Naive B cell (primary cell): ENCODE results near the gene BAZ2B. TPM values are rescaled to one million over a fixed set of nuclear protein-coding genes. Genes with fewer than 3 reads are reported as not detected.

Source experiments
- ATAC-seq, 2 donors: fragments of 150-1000 bp; cut with Tn5 transposase; 2 replicates each; pipeline ENCODE4 v1.10.0; 2021; ENCODE audit warnings: low read depth in 2 of 2, mild to moderate bottlenecking in 2 of 2, moderate library complexity in 2 of 2
- DNase-seq: peaks from one replicate; pipeline ENCODE4 v3.0.0; 2022
- H3K27ac Mint-ChIP-seq, 6 donors: one replicate each; pipeline ENCODE4 v1.8.0; 2020 to 2022; ENCODE audit warnings: mild to moderate bottlenecking in 6 of 6, mixed read lengths in 6 of 6, moderate library complexity in 5 of 6, inconsistent platforms in 2 of 6
- H3K27me3 Mint-ChIP-seq, 3 donors: one replicate each; pipeline ENCODE4 v1.8.0; 2021 to 2022; ENCODE audit warnings: mixed read lengths in 3 of 3, mild to moderate bottlenecking in 1 of 3
- H3K36me3 Mint-ChIP-seq, 2 donors: one replicate each; pipeline ENCODE4 v1.8.0; 2020 to 2022; ENCODE audit warnings: mixed read lengths in 2 of 2, inconsistent platforms in 1 of 2, mild to moderate bottlenecking in 1 of 2
- H3K4me1 Mint-ChIP-seq, 3 donors: one replicate each; pipeline ENCODE4 v1.8.0; 2020 to 2022; ENCODE audit warnings: mixed read lengths in 3 of 3, inconsistent platforms in 1 of 3, mild to moderate bottlenecking in 1 of 3, moderate library complexity in 1 of 3
- H3K4me3 Mint-ChIP-seq, 8 donors: one replicate each; pipeline ENCODE4 v1.8.0; 2020 to 2022; ENCODE audit warnings: mild to moderate bottlenecking in 8 of 8, mixed read lengths in 8 of 8, moderate library complexity in 8 of 8, inconsistent platforms in 2 of 8
- H3K9me3 Mint-ChIP-seq, 7 donors: one replicate each; pipeline ENCODE4 v1.8.0; 2020 to 2022; ENCODE audit warnings: mixed read lengths in 7 of 7, mild to moderate bottlenecking in 5 of 7, inconsistent platforms in 2 of 7, moderate library complexity in 1 of 7
- polyA plus RNA-seq, 6 donors: library from polyadenylated mRNA; unstranded; fragments of 300-500 nt; fragmentation: Illumina TruSeq; gene quantifications; one replicate each; pipeline ENCODE4 v1.2.3, GENCODE V29; 2021; ENCODE audit warnings: low read depth in 6 of 6

BAZ2B gene
- polyA plus RNA-seq, 6 donors from 2014 or later = 15.2 to 30.5 (median 23.1) TPM

DNA sequence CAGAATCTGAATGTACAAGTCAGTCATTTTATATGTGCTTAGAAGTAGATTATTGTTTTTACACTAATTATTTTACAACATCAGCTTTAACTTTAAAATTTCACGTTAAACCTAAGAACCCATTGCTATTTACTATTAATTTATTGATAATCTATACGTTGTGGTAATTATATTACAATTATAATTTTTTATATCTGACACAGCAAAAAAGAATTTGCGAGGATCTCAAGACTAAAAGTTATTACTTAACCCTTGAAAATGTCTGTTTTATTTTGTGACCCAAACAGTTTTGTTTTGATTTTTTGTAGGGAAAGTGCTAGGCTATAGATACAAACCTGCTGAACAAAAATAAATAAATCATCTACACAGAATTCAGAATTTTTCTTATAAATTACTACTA is 30.3 kb downstream of the BAZ2B start:
- Mint-ChIP-seq H3K27me3 (no peaks in the 10 kb centered on the region), H3K27ac (no peak overlapping the region), H3K4me1 (no peaks in the 10 kb centered on the region), H3K36me3 (no peaks in the 10 kb centered on the region), H3K4me3 (no peak overlapping the region), H3K9me3 (peaks cover 0 to 2% (median 0%) of the 10 kb centered on the region in 7 donors)
- ATAC-seq = no peak
- no peak for DNase-seq

DNA sequence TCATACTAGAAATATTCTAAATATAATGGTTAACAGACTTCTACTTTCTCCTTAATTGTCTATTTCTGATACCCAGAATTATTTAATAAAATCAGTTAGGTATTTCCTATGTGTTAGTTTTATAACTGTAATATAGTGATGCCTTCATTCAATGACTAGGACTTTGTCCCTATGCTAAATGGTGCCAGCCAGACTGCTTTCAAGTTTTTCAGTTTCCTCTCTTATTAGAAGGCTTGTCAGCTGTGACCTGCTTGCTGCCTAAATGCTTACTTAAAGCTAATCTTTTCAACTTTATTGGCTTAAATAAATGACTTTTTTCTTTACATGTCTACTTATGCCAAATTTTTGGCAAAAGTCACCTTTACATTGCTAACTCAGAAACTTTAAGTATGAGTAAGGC is 30.7 kb downstream of the BAZ2B start:
- no peak for DNase-seq
- H3K27ac Mint-ChIP-seq = no peak overlapping the region

DNA sequence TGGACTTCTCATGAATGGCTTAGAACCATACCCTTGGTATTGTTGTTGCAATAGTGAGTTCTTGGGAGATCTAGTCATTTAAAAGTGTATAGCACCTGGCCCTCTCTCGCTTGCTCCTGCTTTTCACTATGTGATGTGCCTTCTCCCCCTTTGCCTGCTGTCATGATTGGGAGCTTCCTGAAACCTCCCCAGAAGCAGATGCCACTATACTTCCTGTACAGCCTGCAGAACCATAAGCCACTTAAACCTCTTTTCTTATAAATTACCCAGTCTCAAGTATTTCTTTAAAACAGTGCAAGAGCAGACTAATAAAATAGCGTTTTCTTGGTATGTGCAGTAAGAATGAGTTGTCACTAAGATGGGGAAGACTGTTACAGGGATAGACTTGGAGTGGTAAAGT is 31.6 kb downstream of the BAZ2B start:
- peak overlapping the region in 1 of 6 donors; percentile 80 for H3K27ac Mint-ChIP-seq

More for the DNA sequence above, 30.7 kb downstream of the BAZ2B start:
- Mint-ChIP-seq H3K4me1 (no peaks in the 10 kb centered on the region), H3K4me3 (no peak overlapping the region), H3K27me3 (no peaks in the 10 kb centered on the region), H3K9me3 (peaks cover 0 to 5% (median 2%) of the 10 kb centered on the region in 7 donors), H3K36me3 (no peaks in the 10 kb centered on the region)
- no peak for ATAC-seq

DNA sequence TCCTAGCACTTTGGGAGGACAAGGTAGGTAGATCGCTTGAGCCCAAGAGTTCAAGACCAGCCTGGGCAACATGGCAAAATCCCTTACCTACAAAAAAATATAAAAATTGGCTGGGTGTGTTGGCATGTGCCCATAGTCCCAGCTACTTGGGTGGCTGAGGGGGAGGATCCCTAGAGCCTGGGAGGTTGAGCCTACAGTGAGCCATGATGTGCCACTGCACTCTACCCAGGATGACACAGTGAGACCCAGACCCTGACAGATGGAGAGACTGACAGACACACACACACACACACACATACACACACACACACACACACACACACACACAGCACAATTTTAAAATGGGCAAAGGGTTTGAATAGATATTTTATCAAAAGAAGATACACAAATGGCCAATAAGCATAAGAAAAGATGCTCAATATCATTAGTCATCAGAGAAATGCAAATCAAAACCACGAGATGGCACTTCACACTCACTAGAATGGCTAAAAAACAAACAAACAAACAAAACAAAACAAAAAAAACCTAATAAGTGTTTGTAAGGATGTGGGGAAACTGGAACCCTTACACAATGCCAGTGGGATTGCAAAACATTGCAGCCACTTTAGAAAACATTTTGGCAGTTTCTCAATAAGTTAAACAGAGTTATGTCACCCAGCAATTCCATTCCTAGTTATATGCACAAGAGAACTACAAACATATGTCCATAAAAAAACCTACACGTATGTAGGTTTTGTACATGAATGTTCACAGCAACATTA is 42.3 kb downstream of the BAZ2B start:
- Mint-ChIP-seq H3K4me1 (peaks cover 0 to 4% (median 0%) of the 10 kb centered on the region in 3 donors), H3K36me3 (peaks cover 12 to 20% of the 10 kb centered on the region in 2 donors), H3K27me3 (no peaks in the 10 kb centered on the region), H3K4me3 (no peak overlapping the region), H3K27ac (peak overlapping the region in 1 of 6 donors; percentile 43), H3K9me3 (peaks cover 0 to 15% (median 6%) of the 10 kb centered on the region in 7 donors)
- ATAC-seq (no peak), DNase-seq (no peak)

More for the DNA sequence above, 31.6 kb downstream of the BAZ2B start:
- Mint-ChIP-seq H3K27me3 (no peaks in the 10 kb centered on the region), H3K4me3 (no peak overlapping the region), H3K9me3 (peaks cover 0 to 9% (median 6%) of the 10 kb centered on the region in 7 donors), H3K4me1 (no peaks in the 10 kb centered on the region), H3K36me3 (no peaks in the 10 kb centered on the region)
- DNase-seq (no peak), ATAC-seq (no peak)

DNA sequence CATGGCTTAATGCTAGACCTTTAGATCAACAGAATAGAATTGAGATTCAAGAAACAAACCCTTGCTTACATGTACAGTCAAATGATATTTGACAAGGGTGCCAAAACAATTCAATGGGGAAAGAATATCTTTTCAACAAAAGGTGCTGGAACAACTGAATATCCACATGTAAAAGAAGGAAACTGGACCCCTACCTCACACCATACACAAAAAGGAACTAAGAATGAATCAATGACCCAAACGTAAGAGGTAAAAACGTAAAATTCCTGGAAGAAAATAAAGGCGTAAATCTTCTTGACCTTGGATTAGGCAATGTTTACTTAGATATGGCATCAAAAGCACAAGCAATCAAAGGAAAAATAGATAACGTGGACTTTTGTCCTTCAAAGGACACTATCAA is 43.1 kb downstream of the BAZ2B start:
- no peak overlapping the region for H3K27ac Mint-ChIP-seq
- H3K27me3 Mint-ChIP-seq = no peaks in the 10 kb centered on the region
- ATAC-seq (no peak), DNase-seq (no peak)
- H3K36me3 Mint-ChIP-seq = peaks cover 12 to 15% of the 10 kb centered on the region in 2 donors
- no peak overlapping the region for H3K4me3 Mint-ChIP-seq
- H3K9me3 Mint-ChIP-seq = peaks cover 0 to 15% (median 6%) of the 10 kb centered on the region in 7 donors
- no peaks in the 10 kb centered on the region for H3K4me1 Mint-ChIP-seq

DNA sequence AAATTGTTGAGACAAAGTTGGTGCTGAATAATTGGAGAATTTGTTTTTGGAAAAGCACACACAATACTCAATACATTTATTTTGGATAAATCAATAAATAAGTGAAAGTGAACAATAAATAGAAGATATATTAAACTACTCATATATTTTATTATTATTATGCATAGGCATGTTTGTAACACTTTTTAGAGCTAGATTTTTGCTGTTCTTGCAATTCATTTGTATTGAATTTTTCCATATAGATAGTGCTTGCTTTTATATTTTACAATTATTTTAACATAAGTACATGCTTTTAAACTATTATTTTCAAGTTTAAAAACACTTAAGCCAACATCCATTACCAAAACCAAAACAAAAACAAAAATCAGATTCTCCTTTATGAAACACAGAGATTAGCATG is 43.9 kb downstream of the BAZ2B start:
- Mint-ChIP-seq H3K27me3 (no peaks in the 10 kb centered on the region), H3K4me1 (no peaks in the 10 kb centered on the region), H3K9me3 (peaks cover 0 to 15% (median 6%) of the 10 kb centered on the region in 7 donors), H3K27ac (peak overlapping the region in 1 of 6 donors; percentile 59), H3K4me3 (no peak overlapping the region), H3K36me3 (peaks cover 12 to 15% of the 10 kb centered on the region in 2 donors)
- no peak for ATAC-seq
- DNase-seq = no peak

DNA sequence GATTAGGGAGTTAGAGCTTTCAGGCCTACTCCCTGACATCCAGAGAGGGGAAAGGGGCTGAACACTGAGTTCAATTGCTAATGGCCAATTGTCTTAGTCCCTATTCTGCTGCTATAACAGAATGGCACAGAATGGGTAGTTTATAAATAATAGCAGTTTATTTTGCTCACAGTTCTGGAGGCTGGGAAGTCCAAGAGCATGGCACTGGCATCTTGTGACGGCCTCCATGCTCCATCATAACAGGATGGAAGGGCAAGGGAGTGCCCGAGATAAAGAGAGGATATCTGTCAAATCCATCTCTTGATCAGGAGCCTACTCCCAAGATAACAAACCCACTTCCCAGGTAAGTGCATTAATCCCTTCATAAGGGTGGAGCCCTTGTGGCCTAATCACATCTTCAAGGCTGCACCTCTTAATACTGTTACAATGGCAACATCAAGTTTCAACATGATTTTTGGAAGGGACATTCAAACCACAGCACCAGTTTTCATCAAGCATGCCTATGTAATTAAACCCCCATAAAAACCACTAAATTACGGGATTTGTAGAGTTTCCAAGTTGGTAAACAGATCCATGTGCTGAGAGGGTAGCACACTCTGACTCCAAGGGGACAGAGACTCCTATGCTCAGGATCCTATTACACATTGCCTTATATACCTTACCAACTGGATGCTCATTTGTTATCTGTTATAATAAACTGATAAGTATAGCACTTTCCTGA is 44.6 kb downstream of the BAZ2B start:
- Mint-ChIP-seq H3K27ac (peak overlapping the region in 1 of 6 donors; percentile 59), H3K4me3 (no peak overlapping the region), H3K4me1 (no peaks in the 10 kb centered on the region), H3K36me3 (peaks cover 12 to 15% of the 10 kb centered on the region in 2 donors), H3K27me3 (no peaks in the 10 kb centered on the region), H3K9me3 (peaks cover 0 to 15% (median 6%) of the 10 kb centered on the region in 7 donors)
- ATAC-seq (no peak), DNase-seq (no peak)

DNA sequence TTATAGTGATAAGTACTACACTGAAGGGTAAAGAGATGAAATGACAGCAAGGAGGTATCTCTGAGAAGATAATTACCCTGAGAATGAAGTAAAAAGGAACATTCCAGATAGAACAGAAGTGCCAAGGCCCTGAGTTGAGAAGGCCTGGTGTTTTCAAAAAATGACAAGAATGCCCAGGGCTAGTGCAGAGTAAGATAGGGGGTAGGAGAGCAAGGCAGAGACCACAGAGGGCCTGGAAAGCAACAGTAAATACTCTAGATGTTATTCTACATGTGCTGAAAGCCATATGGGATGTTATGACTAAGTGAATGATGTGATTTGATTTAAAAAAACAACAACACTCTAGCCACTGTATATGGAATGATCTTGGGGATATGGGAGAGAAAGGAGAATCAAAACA is 52.3 kb downstream of the BAZ2B start:
- Mint-ChIP-seq H3K27me3 (no peaks in the 10 kb centered on the region), H3K36me3 (no peaks in the 10 kb centered on the region), H3K4me3 (no peak overlapping the region), H3K4me1 (no peaks in the 10 kb centered on the region), H3K27ac (no peak overlapping the region), H3K9me3 (no peaks in the 10 kb centered on the region)
- DNase-seq = no peak
- no peak for ATAC-seq

DNA sequence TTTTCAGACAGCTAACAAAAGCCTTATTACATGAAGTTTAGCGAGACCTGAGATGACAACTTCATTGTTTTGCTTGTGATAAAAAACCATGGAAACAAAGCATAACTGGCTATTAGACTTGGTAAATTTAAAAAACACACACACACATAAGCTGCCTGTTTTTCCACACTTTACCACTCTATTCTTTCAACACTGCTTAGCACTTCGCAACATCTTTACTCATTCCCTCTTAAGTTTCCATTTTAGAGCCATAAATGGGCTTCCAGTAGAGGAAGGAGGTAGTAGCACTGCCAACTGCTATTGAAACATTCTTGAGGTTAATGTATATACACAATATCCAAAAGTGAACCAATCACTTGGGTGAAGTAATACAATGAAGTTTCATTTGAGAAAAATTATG is 54.1 kb downstream of the BAZ2B start:
- H3K27me3 Mint-ChIP-seq = no peaks in the 10 kb centered on the region
- H3K4me3 Mint-ChIP-seq = no peak overlapping the region
- no peak overlapping the region for H3K27ac Mint-ChIP-seq
- ATAC-seq (no peak), DNase-seq (no peak)
- no peaks in the 10 kb centered on the region for H3K9me3 Mint-ChIP-seq
- H3K4me1 Mint-ChIP-seq = no peaks in the 10 kb centered on the region
- H3K36me3 Mint-ChIP-seq = no peaks in the 10 kb centered on the region

DNA sequence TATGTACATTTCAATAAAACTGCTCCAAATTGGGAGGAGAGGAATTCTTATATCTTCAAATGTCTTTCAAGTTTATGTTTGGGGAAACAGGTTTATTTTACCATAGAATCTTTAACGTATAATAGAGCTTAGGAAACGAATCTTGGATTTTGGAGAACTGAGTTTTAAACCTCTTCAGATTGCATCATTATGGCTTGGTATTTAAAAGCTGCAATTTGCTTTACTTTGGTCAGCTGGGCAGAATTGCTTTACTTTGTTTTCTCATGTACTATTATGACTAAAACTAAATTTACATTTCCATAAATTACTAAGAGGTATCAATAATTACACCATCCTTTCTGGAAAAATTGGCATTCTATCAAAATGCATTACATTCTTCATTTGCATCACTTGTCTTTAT is 54.6 kb downstream of the BAZ2B start:
- no peaks in the 10 kb centered on the region for H3K9me3 Mint-ChIP-seq
- no peaks in the 10 kb centered on the region for H3K36me3 Mint-ChIP-seq
- no peak overlapping the region for H3K27ac Mint-ChIP-seq
- H3K27me3 Mint-ChIP-seq = no peaks in the 10 kb centered on the region
- ATAC-seq (no peak), DNase-seq (no peak)
- no peak overlapping the region for H3K4me3 Mint-ChIP-seq
- no peaks in the 10 kb centered on the region for H3K4me1 Mint-ChIP-seq

DNA sequence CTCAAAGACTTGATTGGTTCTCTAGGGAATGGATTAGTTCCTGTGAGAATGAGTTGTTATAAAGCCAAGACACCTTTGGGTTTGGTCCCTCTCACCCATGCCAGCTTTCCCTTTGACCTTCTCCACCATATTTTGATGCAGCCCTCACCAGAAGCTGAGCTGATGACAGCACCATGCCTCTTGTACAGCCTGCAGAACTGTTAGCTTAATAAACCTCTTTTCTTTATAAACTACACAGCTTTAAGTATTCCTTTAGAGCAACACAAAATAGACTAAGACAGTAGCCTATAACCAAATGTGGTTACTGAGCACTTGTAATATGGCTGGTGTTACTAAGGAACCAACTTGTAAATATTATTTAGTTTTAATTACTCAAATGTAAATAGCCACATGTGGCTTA is 55.1 kb downstream of the BAZ2B start:
- no peak for DNase-seq
- H3K9me3 Mint-ChIP-seq = no peaks in the 10 kb centered on the region

DNA sequence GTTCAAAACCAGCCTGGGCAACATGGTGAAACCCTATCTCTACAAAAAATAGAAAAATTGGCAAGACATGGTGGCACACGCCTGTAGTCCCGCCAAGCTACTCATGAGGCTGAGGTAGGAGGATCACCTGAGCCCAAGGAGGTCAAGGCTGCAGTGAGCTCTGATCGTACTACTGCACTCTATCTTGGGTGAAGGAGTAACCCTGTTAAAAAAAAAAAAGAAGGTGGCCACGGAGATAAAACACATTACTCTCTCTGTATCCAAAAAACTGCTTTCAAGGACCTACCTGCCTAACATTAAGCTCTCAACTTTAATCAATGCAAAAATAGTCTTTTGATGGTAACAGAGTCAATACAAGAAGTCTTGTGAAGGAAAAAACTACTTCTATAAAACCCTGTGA is 57.3 kb downstream of the BAZ2B start:
- no peak for ATAC-seq
- no peaks in the 10 kb centered on the region for H3K9me3 Mint-ChIP-seq
- DNase-seq = no peak
- no peaks in the 10 kb centered on the region for H3K36me3 Mint-ChIP-seq
- H3K4me3 Mint-ChIP-seq = no peak overlapping the region
- no peaks in the 10 kb centered on the region for H3K27me3 Mint-ChIP-seq
- H3K4me1 Mint-ChIP-seq = no peaks in the 10 kb centered on the region
- H3K27ac Mint-ChIP-seq = peak overlapping the region in 1 of 6 donors; percentile 50

More for the DNA sequence above, 55.1 kb downstream of the BAZ2B start:
- no peaks in the 10 kb centered on the region for H3K4me1 Mint-ChIP-seq
- no peak for ATAC-seq
- H3K27ac Mint-ChIP-seq = no peak overlapping the region
- H3K27me3 Mint-ChIP-seq = no peaks in the 10 kb centered on the region
- no peaks in the 10 kb centered on the region for H3K36me3 Mint-ChIP-seq
- H3K4me3 Mint-ChIP-seq = no peak overlapping the region

DNA sequence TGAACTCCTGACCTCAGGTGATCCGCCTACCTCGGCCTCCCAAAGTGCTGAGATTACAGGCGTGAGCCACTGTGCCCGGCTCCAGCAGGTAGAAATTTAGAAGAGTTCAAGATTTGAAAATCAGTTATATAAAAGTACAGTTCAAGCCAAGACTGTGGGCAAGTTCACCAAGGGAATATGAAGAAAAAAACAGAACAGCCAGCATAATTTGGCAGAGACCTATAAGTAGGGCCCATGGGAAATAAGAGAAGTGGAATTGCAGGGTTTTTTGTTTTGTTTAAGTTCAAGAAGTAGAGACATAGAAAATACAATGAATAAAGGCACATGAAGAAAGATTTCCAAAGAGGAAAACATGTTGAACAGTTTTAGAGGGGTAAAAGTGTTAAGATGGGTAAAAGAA is 57.9 kb downstream of the BAZ2B start:
- no peak overlapping the region for H3K27ac Mint-ChIP-seq
- H3K4me3 Mint-ChIP-seq = no peak overlapping the region
- H3K9me3 Mint-ChIP-seq = no peaks in the 10 kb centered on the region
- no peak for ATAC-seq
- H3K4me1 Mint-ChIP-seq = no peaks in the 10 kb centered on the region
- no peaks in the 10 kb centered on the region for H3K36me3 Mint-ChIP-seq
- no peaks in the 10 kb centered on the region for H3K27me3 Mint-ChIP-seq
- DNase-seq = no peak

DNA sequence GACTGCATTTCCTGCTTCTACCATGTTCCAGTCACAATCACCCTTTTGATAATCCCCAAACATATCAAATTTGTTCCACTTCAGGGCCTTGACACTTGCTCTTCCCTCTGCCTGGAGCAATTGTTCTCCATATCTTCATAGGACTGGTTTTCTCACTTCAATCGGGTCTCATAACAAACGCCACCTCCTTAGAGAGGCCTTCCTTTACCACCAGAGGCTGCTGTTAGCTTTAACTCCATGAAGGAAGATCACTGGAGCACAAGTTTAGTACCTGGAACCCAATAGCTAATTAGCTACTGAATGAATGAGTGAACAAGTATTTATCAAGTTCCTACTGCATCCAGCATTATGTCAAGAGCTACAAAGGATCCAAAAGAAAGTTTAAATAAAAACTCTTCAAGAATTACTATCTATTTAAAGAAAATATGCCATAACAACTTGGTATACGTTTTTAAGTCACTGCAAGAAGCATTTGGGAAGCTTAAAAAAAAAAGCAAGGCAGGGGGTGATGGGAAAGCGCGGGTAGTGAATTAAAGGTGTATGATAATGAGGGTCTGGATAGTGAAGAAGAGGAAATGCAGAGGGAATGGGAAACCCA is 58.8 kb downstream of the BAZ2B start:
- peak overlapping the region in 1 of 6 donors; percentile 1 for H3K27ac Mint-ChIP-seq

More for the DNA sequence above, 58.8 kb downstream of the BAZ2B start:
- Mint-ChIP-seq H3K9me3 (no peaks in the 10 kb centered on the region), H3K4me1 (no peaks in the 10 kb centered on the region), H3K36me3 (no peaks in the 10 kb centered on the region), H3K27me3 (no peaks in the 10 kb centered on the region), H3K4me3 (no peak overlapping the region)
- DNase-seq (no peak), ATAC-seq (no peak)
